ENCODE results near the gene CEACAM19. TPM values are rescaled to one million over a fixed set of nuclear protein-coding genes. Genes with fewer than 3 reads are reported as not detected.
"Not testable (repeated sequence)": the region's sequence is repeated elsewhere in the genome, so short reads cannot be mapped to it uniquely, and the experiment has no call there.

CEACAM19 gene
- total RNA-seq, 1 donor from 2014 or later: 2.6 TPM

DNA sequence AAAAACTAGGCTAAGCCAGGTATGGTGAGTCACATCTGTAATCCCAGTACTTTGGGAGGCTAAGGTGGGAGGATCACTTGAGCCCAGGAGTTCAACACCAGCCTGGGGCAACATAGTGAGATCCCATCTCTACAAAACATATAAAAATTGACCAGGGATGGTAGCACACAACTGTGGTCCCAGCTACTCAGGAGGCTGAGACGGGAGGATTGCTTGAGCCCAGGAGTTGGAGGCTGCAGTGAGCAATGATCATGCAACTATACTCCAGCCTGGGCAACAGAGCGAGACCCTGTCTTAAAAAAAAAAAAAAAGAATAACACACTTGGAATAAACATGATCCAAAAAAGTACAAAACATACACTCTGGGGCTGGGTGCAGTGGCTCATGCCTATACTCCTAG lies 1.3 kb upstream of the CEACAM19 start:
- H3K4me1 ChIP-seq (ENCODE audit: control insufficient read depth in 3 of 3, insufficient read depth in 3 of 3, low read length in 3 of 3); H3K9ac ChIP-seq (ENCODE audit: low read depth in 1 of 3, low read length in 3 of 3); H3K9me3 ChIP-seq (ENCODE audit: control insufficient read depth in 3 of 3, low read length in 3 of 3); H3K27ac ChIP-seq (ENCODE audit: low read depth, low read length); H3K4me3 ChIP-seq (ENCODE audit: low read length in 3 of 3); H3K27me3 ChIP-seq (ENCODE audit: control insufficient read depth in 3 of 3, insufficient read depth in 3 of 3, low read length in 3 of 3): not testable (repeated sequence)
- H3K36me3 ChIP-seq (ENCODE audit: control insufficient read depth in 3 of 3, insufficient read depth in 3 of 3, low read length in 3 of 3): peaks cover 3 to 12% (median 3%) of the 10 kb centered on the region in 3 donors

- Histone ChIP-seq H3K9ac (ENCODE audit: low read depth in 1 of 3, low read length in 3 of 3) (no peak overlapping the region), H3K9me3 (ENCODE audit: control insufficient read depth in 3 of 3, low read length in 3 of 3) (no peaks in the 10 kb centered on the region), H3K4me3 (ENCODE audit: low read length in 3 of 3) (no peak overlapping the region), H3K27ac (ENCODE audit: low read depth, low read length) (no peak overlapping the region), H3K4me1 (ENCODE audit: control insufficient read depth in 3 of 3, insufficient read depth in 3 of 3, low read length in 3 of 3) (no peaks in the 10 kb centered on the region), H3K36me3 (ENCODE audit: control insufficient read depth in 3 of 3, insufficient read depth in 3 of 3, low read length in 3 of 3) (peaks cover 5 to 22% (median 9%) of the 10 kb centered on the region in 3 donors), H3K27me3 (ENCODE audit: control insufficient read depth in 3 of 3, insufficient read depth in 3 of 3, low read length in 3 of 3) (no peaks in the 10 kb centered on the region)
Observed at GRCh38 chr19:44672226-44672625, 944 bp downstream of the CEACAM19 start.

- Histone ChIP-seq H3K36me3 (ENCODE audit: control insufficient read depth in 3 of 3, insufficient read depth in 3 of 3, low read length in 3 of 3) (peaks cover 5 to 22% (median 9%) of the 10 kb centered on the region in 3 donors), H3K4me3 (ENCODE audit: low read length in 3 of 3) (no peak overlapping the region), H3K9me3 (ENCODE audit: control insufficient read depth in 3 of 3, low read length in 3 of 3) (no peaks in the 10 kb centered on the region), H3K4me1 (ENCODE audit: control insufficient read depth in 3 of 3, insufficient read depth in 3 of 3, low read length in 3 of 3) (no peaks in the 10 kb centered on the region), H3K27ac (ENCODE audit: low read depth, low read length) (no peak overlapping the region), H3K27me3 (ENCODE audit: control insufficient read depth in 3 of 3, insufficient read depth in 3 of 3, low read length in 3 of 3) (no peaks in the 10 kb centered on the region), H3K9ac (ENCODE audit: low read depth in 1 of 3, low read length in 3 of 3) (no peak overlapping the region)
Observed at GRCh38 chr19:44673510-44673909, 2.2 kb downstream of the CEACAM19 start.

- Histone ChIP-seq H3K4me3 (ENCODE audit: low read length in 3 of 3) (no peak overlapping the region), H3K27ac (ENCODE audit: low read depth, low read length) (no peak overlapping the region), H3K4me1 (ENCODE audit: control insufficient read depth in 3 of 3, insufficient read depth in 3 of 3, low read length in 3 of 3) (no peaks in the 10 kb centered on the region), H3K9me3 (ENCODE audit: control insufficient read depth in 3 of 3, low read length in 3 of 3) (no peaks in the 10 kb centered on the region), H3K27me3 (ENCODE audit: control insufficient read depth in 3 of 3, insufficient read depth in 3 of 3, low read length in 3 of 3) (no peaks in the 10 kb centered on the region), H3K36me3 (ENCODE audit: control insufficient read depth in 3 of 3, insufficient read depth in 3 of 3, low read length in 3 of 3) (peaks cover 14 to 31% (median 14%) of the 10 kb centered on the region in 3 donors), H3K9ac (ENCODE audit: low read depth in 1 of 3, low read length in 3 of 3) (no peak overlapping the region)
Observed at GRCh38 chr19:44675521-44675920, 4.2 kb downstream of the CEACAM19 start.

DNA sequence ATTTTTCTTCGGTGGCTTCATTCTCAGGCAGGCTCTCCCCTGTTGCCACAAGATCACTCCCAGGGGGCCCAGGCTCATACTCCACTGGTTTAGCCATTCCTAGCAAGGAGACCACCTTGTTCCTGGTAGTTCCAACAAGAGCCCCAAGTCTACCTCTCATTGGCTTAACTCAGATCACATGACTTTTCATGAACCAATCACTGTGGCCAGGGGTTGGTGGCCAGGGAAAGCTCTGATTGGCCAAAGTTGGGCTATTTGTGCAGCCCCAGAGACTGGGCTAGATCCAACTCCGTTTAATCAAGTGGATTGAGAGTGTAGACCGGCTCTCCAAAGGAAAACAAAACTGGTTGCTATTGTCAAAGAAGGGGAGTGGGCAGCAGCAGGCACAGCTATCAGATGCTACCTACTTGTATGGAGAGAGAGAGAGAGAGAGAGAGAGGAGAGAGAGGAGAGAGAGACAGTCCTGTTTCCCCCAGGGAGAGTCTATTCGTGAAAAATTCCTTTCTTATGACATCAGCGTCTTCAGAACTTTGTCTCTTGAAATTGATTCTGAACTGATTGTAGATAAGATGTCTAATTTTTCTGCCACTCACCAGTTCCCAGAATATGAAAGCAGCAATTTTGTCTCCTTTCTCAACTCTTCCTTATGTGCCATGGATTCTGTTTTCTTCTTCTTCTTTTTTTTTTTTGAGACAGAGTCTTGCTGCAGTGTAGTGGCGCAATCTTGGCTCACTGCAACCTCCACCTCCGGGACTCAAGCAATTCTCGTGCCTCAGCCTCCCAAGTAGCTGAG lies 5.9 kb downstream of the CEACAM19 start:
- H3K9me3 ChIP-seq (ENCODE audit: control insufficient read depth in 3 of 3, low read length in 3 of 3): no peaks in the 10 kb centered on the region
- H3K36me3 ChIP-seq (ENCODE audit: control insufficient read depth in 3 of 3, insufficient read depth in 3 of 3, low read length in 3 of 3): peaks cover 16 to 32% (median 20%) of the 10 kb centered on the region in 3 donors
- H3K9ac ChIP-seq (ENCODE audit: low read depth in 1 of 3, low read length in 3 of 3): no peak overlapping the region
- H3K4me1 ChIP-seq (ENCODE audit: control insufficient read depth in 3 of 3, insufficient read depth in 3 of 3, low read length in 3 of 3): no peaks in the 10 kb centered on the region
- H3K27ac ChIP-seq (ENCODE audit: low read depth, low read length): no peak overlapping the region
- H3K4me3 ChIP-seq (ENCODE audit: low read length in 3 of 3): peak overlapping the region in 1 of 3 donors; percentile 7
- H3K27me3 ChIP-seq (ENCODE audit: control insufficient read depth in 3 of 3, insufficient read depth in 3 of 3, low read length in 3 of 3): no peaks in the 10 kb centered on the region

- Histone ChIP-seq H3K27ac (ENCODE audit: low read depth, low read length) (no peak overlapping the region), H3K4me1 (ENCODE audit: control insufficient read depth in 3 of 3, insufficient read depth in 3 of 3, low read length in 3 of 3) (peaks cover 0 to 6% (median 3%) of the 10 kb centered on the region in 3 donors), H3K27me3 (ENCODE audit: control insufficient read depth in 3 of 3, insufficient read depth in 3 of 3, low read length in 3 of 3) (no peaks in the 10 kb centered on the region), H3K9me3 (ENCODE audit: control insufficient read depth in 3 of 3, low read length in 3 of 3) (no peaks in the 10 kb centered on the region), H3K4me3 (ENCODE audit: low read length in 3 of 3) (no peak overlapping the region), H3K36me3 (ENCODE audit: control insufficient read depth in 3 of 3, insufficient read depth in 3 of 3, low read length in 3 of 3) (peaks cover 19 to 29% (median 25%) of the 10 kb centered on the region in 3 donors), H3K9ac (ENCODE audit: low read depth in 1 of 3, low read length in 3 of 3) (no peak overlapping the region)
Observed at GRCh38 chr19:44680536-44680935, 9.3 kb downstream of the CEACAM19 start.

GRCh38 chr19:44681992-44682790 lies 10.9 kb downstream of the CEACAM19 start:
- no peaks in the 10 kb centered on the region for H3K9me3 ChIP-seq (ENCODE audit: control insufficient read depth in 3 of 3, low read length in 3 of 3)
- H3K4me1 ChIP-seq (ENCODE audit: control insufficient read depth in 3 of 3, insufficient read depth in 3 of 3, low read length in 3 of 3): peaks cover 0 to 6% (median 3%) of the 10 kb centered on the region in 3 donors
- peaks cover 18 to 21% (median 19%) of the 10 kb centered on the region in 3 donors for H3K36me3 ChIP-seq (ENCODE audit: control insufficient read depth in 3 of 3, insufficient read depth in 3 of 3, low read length in 3 of 3)
- H3K27me3 ChIP-seq (ENCODE audit: control insufficient read depth in 3 of 3, insufficient read depth in 3 of 3, low read length in 3 of 3): no peaks in the 10 kb centered on the region
- no peak overlapping the region for H3K27ac ChIP-seq (ENCODE audit: low read depth, low read length)
- H3K4me3 ChIP-seq (ENCODE audit: low read length in 3 of 3): no peak overlapping the region
- no peak overlapping the region for H3K9ac ChIP-seq (ENCODE audit: low read depth in 1 of 3, low read length in 3 of 3)

GRCh38 chr19:44682807-44683206 lies 11.5 kb downstream of the CEACAM19 start:
- Histone ChIP-seq H3K27me3 (ENCODE audit: control insufficient read depth in 3 of 3, insufficient read depth in 3 of 3, low read length in 3 of 3) (no peaks in the 10 kb centered on the region), H3K27ac (ENCODE audit: low read depth, low read length) (no peak overlapping the region), H3K9me3 (ENCODE audit: control insufficient read depth in 3 of 3, low read length in 3 of 3) (no peaks in the 10 kb centered on the region), H3K4me1 (ENCODE audit: control insufficient read depth in 3 of 3, insufficient read depth in 3 of 3, low read length in 3 of 3) (peaks cover 0 to 6% (median 3%) of the 10 kb centered on the region in 3 donors), H3K36me3 (ENCODE audit: control insufficient read depth in 3 of 3, insufficient read depth in 3 of 3, low read length in 3 of 3) (peaks cover 18 to 21% (median 19%) of the 10 kb centered on the region in 3 donors), H3K4me3 (ENCODE audit: low read length in 3 of 3) (no peak overlapping the region), H3K9ac (ENCODE audit: low read depth in 1 of 3, low read length in 3 of 3) (no peak overlapping the region)

DNA sequence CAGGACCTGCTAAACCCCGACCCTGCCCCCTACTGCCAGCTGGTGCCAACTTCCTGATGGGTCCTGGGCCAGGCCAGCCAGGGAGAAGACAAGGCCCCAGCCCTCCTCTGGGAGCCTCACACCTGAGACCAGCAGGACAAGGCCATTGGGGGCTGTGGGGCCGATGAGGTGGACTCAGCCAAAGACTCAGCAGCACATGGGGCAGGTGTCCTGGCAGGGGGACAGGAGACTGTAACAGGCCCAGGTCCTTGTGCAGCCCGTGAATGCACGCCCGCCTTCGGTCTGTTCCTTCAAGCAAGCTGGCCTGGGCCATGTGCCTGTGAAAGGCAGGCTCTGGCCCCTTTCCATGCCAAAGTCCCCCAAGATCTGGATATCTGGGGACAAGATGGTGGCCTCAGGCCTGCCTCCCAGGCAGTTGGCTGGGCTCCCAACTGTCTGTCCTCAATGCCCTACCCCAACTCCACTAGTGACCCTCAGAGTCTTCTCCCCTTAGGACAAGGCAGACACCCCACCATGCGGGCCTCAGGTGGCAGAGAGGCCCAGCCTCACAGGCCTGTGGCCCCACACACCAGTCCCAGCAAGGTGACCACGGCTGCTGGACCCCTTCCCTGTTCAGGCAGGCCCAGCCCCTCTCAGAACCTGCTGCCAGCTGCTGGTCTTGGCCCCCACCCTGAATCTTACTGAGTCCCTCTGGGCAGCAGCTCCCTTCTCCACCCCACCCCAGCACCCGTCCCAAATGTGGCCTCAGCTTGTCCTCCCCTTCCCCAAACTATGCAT lies 12.3 kb downstream of the CEACAM19 start:
- H3K9me3 ChIP-seq (ENCODE audit: control insufficient read depth in 3 of 3, low read length in 3 of 3): no peaks in the 10 kb centered on the region
- H3K27ac ChIP-seq (ENCODE audit: low read depth, low read length): no peak overlapping the region
- peaks cover 18 to 21% (median 19%) of the 10 kb centered on the region in 3 donors for H3K36me3 ChIP-seq (ENCODE audit: control insufficient read depth in 3 of 3, insufficient read depth in 3 of 3, low read length in 3 of 3)
- H3K4me1 ChIP-seq (ENCODE audit: control insufficient read depth in 3 of 3, insufficient read depth in 3 of 3, low read length in 3 of 3): peaks cover 0 to 6% (median 3%) of the 10 kb centered on the region in 3 donors
- no peak overlapping the region for H3K4me3 ChIP-seq (ENCODE audit: low read length in 3 of 3)
- H3K27me3 ChIP-seq (ENCODE audit: control insufficient read depth in 3 of 3, insufficient read depth in 3 of 3, low read length in 3 of 3): no peaks in the 10 kb centered on the region
- H3K9ac ChIP-seq (ENCODE audit: low read depth in 1 of 3, low read length in 3 of 3): no peak overlapping the region
